Inflammatory macrophage treated with lipopolysaccharide for 1 hour (primary cell): Measurements from ENCODE around the gene RASAL3.

Experiments used
- DNase-seq, 2 donors: peaks; one replicate each; pipeline ENCODE4 v3.0.0-alpha.2; 2020 to 2022

The RASAL3 gene

DNA sequence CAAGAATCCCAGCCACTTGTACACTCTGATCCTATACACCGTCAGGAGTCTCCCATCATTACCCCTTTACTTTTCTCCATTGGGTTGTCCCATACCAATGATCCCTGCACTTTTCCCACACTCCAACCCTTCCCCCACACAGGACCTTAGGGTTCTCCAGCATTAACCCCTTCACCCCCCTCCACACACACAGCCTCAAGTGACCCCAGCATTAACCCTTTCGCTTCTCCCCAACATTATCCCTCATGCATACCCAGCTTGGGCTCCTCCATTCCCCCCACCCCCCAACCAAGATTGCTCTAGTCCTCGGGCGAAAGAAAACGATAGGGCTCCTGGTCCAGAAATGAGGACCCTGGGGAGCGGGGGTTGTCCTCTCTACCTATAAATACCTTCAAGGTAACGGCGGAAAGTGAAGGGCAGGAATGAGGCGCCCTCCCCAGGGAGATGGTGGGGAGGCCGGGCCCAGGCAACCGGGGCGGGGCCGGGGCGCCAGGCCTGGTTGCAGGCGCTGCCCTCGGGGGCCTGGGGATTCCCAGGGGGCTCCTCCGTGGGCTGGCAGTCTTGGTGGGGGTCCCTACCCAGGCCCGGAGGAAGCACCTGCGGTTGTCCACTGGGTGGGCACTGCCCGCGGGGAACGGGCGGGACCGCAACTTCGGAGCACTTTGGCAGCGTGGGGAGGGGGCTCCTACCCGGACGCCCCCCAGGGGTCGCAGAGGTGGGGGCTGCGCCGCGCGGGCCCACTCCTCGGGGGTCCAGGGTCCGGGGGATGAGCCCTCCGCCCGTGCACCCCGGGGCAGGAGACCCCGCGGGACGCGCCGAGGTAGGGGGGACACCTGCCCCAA lies 15.3 kb downstream of the RASAL3 start:
- no peak for DNase-seq

DNA sequence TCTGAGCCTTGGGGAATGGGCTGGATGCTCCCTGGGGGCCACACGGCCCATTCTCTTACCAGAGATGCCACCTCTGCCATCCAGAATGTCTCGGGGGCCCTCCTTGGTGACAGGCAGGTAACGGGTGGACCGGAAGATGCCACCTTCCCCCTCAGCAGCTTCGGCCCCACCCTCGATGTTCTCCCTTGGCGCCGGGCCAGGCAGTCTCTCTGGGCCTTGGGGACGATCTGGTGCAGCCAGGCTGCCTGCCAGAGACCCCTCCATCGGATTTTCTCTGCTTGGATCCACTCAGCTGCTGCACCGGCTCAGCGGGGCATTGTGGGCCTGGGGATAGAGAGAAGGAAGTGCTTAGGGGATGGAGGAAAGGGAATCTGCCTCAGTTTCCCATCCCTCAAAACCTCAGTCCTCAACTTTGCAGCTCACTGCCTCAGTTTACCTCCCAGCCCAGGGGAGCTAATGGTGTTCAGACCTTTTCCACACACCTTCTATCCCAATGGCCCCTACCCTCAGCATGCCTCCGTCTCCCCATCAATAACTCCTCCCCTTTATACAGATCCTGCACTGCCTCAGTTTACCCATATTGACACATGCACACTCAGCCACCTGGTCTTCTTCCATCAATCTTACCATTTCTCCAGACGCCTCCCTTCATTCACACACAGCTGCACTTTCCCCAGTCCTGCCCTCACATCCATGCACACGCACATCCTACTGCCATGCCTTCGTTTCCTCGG lies 16.1 kb downstream of the RASAL3 start:
- DNase-seq = no peak

DNA sequence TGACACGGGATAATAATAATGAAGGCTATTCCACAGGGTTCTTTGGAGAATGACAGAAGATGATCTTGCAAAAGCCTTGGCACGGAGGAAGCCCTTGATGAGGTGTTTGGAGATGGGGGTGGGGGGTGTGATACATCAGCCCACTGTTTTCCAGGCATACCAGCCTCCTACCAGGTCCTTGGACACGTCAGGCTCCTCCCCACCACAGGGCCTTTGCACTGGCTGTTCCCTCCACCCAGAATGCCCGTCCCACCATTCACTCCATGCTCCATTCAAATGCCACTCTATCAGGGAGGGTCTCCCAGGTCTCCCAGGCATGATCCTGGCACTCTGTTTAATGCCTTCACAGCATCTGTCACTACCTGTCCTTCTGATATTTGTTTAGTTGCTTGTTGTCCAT lies 17.3 kb downstream of the RASAL3 start:
- no peak for DNase-seq

DNA sequence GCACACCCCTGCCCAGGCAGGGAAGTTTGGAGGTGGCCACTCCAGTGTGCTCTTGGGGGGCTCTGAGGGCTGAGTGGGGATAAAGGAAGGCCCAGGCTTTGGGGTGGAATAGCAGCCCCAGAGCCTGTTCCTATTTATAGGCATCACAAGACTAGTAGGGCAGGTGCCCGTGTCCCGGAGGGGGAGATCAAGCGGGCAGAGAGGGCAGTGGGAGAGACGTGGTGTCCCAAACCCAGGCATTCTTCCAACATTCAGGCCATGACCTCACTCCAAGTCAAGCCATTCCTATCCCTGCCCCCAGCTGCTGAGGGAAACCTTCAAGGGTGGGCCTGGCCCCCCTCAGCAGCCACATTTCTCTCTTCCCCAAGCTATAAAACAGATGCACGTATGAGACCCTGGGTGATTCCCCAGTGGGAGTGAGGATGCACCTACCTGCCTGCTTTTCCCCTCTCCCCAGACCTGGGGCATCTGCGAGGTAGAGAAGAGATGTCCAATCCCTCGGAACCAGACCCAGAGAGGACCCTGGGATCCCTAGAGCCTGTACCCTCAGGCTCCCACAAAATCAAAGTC lies 18.5 kb downstream of the RASAL3 start:
- DNase-seq = no peak

DNA sequence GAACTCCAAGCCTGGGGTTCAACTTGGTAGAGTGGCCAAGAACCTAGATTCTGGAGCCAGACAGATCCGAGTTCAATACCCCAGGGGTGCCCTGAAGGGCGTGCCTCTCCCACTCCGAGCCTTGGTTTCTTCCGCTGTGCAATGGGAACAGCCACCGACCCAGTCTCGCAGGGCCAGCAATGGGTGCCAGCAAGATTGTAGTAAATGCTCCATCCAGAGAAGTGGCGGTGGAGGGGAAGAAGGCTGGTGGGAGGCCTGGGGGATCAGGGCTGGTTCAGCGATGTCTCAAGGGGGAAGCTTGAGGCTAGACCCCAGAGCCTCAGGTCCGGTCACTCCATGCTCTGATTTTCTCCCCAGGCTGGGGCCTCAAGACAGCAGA lies 19.1 kb downstream of the RASAL3 start:
- DNase-seq = no peak

DNA sequence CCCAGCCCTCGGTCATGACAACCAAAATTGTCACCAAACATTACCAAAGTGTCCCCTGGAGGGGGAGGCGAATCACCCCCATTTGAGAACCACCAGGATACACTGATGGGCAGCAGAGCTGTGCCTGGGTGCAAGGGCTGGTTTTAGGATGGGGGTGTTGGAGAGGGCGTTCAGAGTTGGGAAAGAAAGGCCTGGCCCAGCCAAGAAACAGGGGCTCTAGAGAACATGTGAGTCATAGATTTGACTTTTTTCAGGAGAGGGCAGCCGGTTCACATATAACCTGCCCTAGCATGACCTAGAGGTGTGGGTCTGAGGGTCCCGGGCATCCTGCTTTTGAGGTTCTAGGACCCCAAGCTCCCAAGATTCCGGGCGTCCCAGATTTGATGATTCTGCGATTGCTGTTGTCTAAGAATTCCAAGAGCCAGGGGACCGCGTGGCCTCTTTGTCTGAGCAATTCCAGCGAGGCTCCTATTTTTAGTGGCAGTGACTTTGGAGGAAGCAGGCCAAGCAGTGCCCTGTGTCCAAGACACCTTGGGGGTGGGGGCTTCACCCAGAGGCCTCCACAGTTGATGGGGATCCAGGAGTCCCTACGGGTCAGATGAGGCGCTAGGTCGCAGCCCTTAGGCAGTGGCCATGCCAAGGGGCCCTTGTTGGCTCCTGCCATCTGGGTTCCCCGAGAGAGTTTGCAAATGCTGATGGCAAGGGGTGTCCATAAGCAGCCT lies 19.7 kb downstream of the RASAL3 start:
- no peak for DNase-seq

DNA sequence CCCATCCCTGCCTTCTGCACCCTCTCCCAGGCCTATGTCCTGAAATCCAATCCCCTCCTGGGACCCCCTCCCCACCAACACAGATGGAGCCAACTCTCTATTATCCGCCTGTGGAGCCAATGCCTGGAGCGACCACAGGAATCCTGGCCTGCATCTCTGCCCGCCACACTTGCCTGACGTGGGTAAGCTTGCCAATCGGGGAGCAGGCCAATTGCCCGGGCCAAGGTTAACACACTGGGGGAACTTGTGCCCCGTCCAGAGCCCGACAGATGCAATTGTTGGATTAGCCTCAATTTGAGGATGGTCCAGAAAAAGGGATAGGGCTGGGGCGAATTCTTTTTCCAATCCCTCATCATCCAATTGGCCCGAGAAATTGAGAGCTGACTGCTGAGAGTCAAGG lies 20.5 kb downstream of the RASAL3 start:
- no peak for DNase-seq

DNA sequence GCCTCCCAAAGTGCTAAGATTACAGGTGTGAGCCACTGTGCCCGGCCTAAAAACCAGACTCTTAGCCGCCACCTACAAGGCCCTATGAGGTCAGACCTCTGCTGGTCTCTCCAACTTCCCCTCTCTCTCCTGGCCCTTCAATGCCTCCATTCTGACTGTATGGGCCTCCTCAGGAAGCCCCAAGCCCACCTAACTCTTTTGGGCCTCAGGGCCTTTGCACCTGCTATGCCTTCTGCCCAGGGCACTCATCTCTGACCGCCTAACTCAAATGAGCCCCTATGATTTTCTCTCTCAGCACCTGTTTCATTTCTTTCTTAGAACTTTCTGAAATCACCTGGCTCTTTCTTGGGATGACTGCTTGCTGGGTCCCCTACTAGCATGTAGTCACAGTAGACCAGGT lies 21.0 kb downstream of the RASAL3 start:
- no peak for DNase-seq

DNA sequence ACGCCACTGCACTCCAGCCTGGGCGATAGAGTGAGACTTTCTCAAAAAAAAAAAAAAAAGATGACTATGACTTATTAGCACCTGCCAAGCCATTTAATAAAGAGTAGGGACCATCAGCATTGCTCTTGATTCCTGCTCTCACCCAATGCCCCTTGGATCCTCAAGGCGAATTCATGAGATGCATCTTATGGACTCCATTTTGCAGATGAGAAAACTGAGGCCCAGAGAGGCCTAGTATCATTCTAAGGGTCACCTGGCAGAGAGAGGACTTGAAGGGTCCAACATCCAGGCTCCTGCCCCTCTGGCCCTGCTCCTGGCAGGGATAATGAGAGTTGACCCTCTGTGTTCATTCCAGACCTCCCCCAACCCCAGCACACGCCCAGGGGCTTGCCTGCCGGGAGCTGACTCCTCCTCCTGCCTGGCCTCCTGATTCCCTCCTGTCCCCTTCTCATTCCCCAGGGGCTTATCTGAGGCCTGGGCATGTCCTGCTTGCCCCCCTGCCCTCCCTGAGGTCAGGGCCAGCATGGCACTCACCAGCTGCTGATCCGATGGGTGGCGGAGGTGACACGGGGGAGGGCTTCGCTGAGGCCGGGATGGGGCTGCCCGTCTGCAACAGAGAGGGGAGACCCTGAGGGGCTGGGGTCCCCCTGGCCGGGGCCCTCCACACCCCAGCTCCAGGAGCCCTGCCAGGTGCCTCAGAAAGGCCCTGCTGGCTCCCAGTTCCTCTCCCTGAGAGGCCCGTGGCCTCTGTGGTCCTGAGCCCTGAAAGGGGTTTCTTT lies 22.0 kb downstream of the RASAL3 start:
- DNase-seq = no peak

DNA sequence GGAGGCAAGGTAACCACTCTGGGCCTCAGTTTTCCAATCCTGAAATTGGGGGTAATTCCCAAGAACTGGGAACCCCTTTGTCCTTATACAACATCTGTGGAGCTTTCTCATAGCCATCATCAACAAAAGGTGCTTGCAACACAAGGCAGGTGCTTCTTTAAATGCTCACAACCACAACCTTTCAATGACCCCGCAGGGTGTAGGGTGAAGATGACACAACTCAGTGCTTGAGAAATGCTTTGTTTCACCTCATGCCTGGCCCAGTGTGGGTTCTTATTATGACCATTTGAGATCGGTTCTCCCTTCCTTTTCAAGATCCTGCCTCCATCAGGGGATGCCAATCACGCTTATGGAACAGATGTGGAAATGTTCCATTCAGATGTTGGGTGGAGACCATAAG lies 23.0 kb downstream of the RASAL3 start:
- DNase-seq = no peak

DNA sequence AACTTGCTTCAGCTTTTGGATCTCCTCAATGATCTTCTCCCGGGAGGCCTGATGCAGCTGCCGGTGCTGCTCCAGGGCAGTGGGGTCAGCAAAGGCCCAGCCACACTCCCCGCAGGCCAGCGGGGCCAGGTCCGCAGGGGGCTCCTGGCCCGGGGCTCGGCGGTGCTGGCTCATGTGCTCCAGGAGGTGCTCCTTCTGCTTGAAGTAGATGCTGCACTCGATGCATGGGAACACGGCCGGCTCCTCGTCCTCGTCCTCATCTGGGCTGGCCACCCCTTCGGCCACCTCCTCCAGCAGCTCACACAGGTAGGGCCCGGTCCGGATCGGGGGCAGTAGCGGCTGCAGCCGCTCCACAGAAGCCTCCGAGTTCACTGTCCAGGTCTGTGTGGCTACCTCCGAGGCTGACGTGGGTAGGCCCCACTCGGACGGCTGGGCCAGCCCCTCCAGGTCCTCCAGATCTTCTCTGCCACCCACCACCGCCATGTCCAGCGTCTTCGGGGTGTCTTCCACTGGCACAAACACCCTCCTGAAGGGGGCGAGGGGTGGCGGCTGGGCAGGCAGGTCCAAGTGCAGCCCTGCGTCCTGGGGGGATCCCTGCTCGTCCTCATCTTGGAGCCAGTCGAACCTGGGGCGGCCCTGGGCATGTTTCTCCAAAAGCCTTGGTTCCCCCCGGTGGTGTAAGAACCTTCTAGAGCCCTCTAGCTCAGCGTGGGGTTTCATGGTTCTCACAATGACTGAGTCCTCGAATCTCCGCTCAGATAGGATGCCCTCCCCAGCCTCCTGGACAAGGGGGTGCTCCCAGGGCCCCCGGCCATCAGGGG lies 24.3 kb downstream of the RASAL3 start:
- DNase-seq = no peak

DNA sequence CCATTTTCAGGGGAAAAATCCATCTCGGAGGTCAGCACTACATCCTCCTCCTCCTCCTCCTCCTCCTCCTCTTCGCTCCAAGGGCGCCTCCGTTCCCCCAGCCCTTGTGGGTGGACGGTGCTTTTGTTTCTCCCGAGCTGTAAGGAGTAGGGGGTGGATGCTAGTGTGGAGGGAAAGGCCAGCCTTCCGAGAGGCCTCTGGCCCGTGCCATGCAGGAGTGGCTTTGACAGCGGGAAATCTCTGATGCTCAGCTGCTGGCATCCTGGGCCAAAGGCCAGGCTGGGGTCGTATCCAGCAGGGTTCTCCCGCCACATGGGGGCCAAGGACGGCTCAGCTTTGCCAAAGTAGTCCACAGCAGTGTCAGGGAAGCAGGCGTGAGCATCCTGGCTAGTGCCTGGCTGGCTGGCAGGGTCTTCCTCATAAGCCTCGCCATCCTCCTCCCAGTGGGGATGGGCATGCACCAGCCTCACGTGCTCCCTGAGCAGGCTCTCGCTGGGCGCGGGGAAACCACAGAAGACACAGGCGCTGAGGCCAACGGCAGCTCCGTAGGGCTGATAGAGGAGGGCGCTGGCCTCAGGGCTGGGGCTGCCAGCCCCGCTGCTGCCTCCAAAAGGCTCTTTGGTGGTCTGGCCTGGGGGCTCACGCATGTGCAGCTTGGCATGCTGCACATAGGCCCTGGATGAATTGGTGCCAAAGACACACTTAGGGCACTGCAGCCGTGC lies 25.1 kb downstream of the RASAL3 start:
- DNase-seq = no peak

DNA sequence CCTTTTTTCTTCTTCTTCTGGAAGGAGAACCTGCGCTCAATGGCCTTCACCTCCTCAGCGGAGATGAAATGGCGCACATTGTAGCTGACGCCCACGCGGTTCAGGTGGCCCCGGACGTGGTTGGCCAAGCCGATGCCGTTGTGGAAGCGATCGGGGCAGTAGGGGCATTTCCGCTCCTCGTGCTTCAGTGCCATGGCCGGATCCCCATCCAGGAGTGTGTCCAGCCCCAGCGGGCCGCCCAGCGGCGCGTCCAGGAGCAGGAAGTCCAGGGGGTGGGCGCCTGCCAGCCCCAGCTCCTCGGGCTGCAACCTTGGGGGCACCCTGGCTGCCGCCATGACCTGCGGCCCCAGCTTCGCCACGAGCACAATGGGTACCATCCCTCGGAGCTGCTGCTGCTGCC lies 25.8 kb downstream of the RASAL3 start:
- DNase-seq = no peak

DNA sequence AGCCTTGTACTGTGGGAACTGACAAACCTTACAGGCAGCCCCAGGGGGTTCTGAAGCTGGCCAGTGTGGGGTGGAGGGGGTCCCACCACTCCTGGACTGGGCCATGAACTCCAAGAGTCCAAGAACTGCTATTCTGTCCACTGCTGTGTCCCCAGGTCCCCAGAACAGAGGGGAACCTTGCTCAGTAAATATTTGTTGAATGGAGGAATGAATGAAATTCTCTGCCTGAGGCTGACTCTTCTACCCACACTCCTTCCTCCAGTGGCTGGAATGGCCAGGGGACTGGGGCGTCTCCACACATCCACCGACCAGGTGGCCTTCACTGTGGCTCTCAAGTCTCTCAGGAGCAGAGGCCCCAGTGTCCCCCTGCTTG lies 26.2 kb downstream of the RASAL3 start:
- DNase-seq = no peak

DNA sequence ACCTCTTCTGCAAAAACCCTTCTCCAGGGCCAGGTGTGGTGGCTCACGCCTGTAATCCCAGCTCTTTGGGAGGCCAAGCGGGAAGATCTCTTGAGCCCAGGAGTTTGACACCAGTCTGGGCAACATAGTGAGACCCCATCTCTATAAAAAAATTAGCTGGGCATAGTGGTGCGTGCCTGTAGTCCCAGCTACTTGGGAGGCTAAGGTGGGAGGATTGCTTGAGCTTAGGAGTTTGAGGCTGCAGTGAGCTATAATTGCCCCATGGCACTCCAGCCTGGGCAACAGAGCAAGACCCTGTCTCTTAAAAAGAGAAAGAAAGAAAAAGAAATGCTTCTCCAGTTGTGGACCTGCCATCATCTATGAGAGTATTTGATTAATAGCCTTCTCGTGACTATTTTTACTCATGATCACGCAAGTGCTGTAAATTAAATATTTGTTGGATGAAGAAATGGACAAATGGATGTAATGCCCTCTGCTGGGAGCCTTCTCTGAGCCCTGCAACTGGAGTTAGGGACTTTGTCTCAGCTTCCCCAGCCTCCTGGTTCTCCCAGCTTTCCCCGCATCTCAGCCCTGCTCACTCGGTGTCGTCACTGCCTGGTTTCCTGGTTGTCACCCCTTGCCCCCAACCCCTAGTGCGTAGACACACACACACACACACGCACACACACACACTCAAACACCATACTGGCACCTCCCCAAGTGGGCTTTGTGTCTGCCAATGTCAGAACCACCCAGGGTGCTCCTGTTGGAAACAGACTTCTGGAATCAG lies 26.8 kb downstream of the RASAL3 start:
- DNase-seq = no peak

DNA sequence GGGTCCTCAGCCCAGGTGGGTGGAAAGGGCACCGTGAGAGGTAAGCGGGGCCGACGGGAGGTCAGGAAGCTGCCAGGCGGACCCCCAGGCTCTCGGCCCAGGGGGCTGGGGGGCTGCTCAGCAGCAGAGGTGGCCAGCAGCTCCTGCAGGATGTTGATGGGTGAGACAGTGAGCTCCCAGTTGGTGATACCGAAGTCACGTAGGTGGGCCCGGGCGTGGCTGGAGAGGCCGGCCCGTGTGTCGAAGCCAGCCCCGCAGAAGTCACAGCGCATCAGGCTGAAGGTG lies 27.6 kb downstream of the RASAL3 start:
- DNase-seq = no peak

DNA sequence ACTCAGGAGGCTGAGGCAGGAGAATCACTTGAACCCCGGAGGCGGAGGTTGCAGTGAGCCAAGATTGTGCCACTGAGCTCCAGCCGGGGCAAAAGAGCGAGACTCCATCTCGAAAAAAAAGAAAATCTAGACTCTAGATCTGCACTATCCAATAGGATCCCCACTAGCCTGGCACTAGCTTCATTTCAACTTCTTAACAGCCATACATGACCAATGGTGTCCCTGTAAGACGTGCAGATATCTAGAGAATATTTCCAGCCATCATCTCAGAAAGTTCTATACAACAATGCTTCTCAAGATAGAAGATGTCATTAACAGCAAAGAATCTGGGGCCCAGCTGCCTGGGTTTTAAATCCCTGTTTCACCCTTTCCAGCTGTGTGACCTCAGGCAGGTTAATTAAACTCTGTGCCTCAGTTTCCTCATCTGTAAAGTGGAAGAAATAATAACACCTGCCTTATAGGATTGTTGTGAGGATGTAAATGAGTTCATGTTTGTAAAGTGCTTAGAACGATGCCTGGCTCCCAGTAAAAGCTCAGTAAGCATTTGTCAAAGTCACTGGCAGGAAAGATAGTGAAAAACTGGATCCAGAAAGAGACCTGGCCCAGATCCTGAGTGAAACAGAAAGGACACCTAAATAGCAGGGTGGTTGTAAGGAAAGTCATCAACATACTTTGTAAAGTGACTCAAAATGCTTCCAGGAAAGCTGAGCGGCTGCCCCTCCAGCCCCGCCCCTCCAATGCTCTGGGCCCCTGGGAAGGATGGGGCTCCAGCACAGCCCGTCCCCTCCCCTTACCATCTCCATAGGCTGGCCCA lies 28.1 kb downstream of the RASAL3 start:
- no peak for DNase-seq

DNA sequence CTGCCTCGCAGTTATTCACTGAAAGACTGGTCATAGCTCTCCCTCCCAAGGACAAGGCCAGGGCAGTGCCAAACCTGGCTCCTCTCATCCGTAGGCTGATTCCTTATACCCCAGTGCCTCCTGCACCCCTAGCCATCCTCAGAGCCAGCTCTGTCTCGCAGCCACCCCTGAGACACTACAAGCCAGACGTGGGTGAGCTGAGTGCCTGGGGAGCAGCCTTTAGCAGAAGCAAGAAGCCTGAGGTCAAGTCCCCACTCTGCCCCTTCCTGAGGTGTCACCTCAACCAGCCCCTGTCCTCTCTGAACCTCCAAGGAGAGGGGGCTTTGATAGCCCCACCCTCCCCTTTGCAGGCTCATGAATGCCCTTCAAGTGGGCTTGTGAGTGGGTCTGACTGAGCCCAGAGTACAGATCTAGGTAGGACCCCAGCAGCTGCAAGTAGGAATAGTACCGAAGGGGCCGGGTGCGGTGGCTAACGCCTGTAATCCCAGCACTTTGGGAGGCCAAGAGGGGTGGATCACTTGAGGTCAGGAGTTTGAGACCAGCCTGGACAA lies 30.8 kb downstream of the RASAL3 start:
- no peak for DNase-seq
